ENCODE measurements around the gene SPRR1B.

Gene SPRR1B

GRCh38 chr1:153057375-153057774 is 26.4 kb downstream of the SPRR1B start, which contains the start of gene SPRR2A:
TSS of gene SPRR2A (minus strand) at chr1:153057512. CDS start at chr1:153056735, 777 bp downstream.
- TF ChIP-seq ZFX (IDR thresholded peaks at IDR 0.05; ENCODE audit: borderline replicate concordance) (no peak), CTCF (IDR thresholded peaks at IDR 0.05) (no peak)
- no peak within 1 kb of the TSS for H3K27ac ChIP-seq

GRCh38 chr1:153058154-153058553 is 27.2 kb downstream of the SPRR1B start:
- no peak overlapping the region for H3K27ac ChIP-seq
- no peak for TF ChIP-seq ZFX (IDR thresholded peaks at IDR 0.05; ENCODE audit: borderline replicate concordance)
- no peak for TF ChIP-seq CTCF (IDR thresholded peaks at IDR 0.05)

GRCh38 chr1:153058826-153059784 is 28.1 kb downstream of the SPRR1B start:
- no peak for TF ChIP-seq CTCF (IDR thresholded peaks at IDR 0.05)
- no peak for TF ChIP-seq ZFX (IDR thresholded peaks at IDR 0.05; ENCODE audit: borderline replicate concordance)
- no peak overlapping the region for H3K27ac ChIP-seq

- no peak overlapping the region for H3K27ac ChIP-seq
- TF ChIP-seq ZFX (IDR thresholded peaks at IDR 0.05; ENCODE audit: borderline replicate concordance) (no peak), CTCF (IDR thresholded peaks at IDR 0.05) (no peak)
These were observed 39.2 kb downstream of the SPRR1B start for GRCh38 chr1:153070243-153070642.

GRCh38 chr1:153071511-153071910 is 40.5 kb downstream of the SPRR1B start, which contains the start of gene SPRR2B:
TSS of gene SPRR2B (minus strand) at chr1:153071611. CDS start at chr1:153070839, 772 bp downstream.
- H3K27ac ChIP-seq, result no peak within 1 kb of the TSS
- TF ChIP-seq CTCF (IDR thresholded peaks at IDR 0.05), result no peak
- TF ChIP-seq ZFX (IDR thresholded peaks at IDR 0.05; ENCODE audit: borderline replicate concordance), result no peak

GRCh38 chr1:153072806-153073726 is 42.1 kb downstream of the SPRR1B start:
- H3K27ac ChIP-seq, result no peak overlapping the region
- TF ChIP-seq CTCF (IDR thresholded peaks at IDR 0.05), result no peak
- no peak for TF ChIP-seq ZFX (IDR thresholded peaks at IDR 0.05; ENCODE audit: borderline replicate concordance)

Data from 22Rv1 (cell line).